Cardiac muscle cell (in vitro differentiated cells and primary cell): ENCODE measurements around the gene JMJD7. TPM values are rescaled to one million over a fixed set of nuclear protein-coding genes. Genes with fewer than 3 reads are reported as not detected.
A peak's percentile ranks its signal among the peaks of the same experiment; 100 is the strongest.
"Not testable (repeated sequence)": the region's sequence is repeated elsewhere in the genome, so short reads cannot be mapped to it uniquely, and the experiment has no call there.

ENCODE experiments used
- DNase-seq, 2 donors: peaks; one replicate each; pipeline versions ENCODE4 v3.0.0 to v3.0.0-alpha.2; 2010 to 2017; ENCODE audit warnings: low read depth in 1 of 2, low spot score in 1 of 2
- H3K27ac ChIP-seq: fragments of 200-600 bp; sonication (generic); 2 replicates; pipeline ENCODE4 v1.5.1; 2016
- H3K27me3 ChIP-seq: fragments of 200-600 bp; sonication (generic); 2 replicates; pipeline ENCODE4 v1.6.0; 2016; ENCODE audit warnings: control low read depth
- H3K36me3 ChIP-seq: fragments of 200-600 bp; sonication (generic); 2 replicates; pipeline ENCODE4 v1.5.1; 2016; ENCODE audit warnings: control low read depth
- H3K4me1 ChIP-seq: fragments of 200-600 bp; sonication (generic); 2 replicates; pipeline ENCODE4 v1.8.1; 2017; ENCODE audit warnings: low read depth, mild to moderate bottlenecking, mixed run types
- H3K4me3 ChIP-seq: fragments of 200-600 bp; sonication (generic); 2 replicates; pipeline ENCODE4 v1.5.1; 2016; ENCODE audit warnings: mild to moderate bottlenecking
- H3K9me3 ChIP-seq: fragments of 200-600 bp; sonication (generic); 2 replicates; pipeline ENCODE4 v1.5.1; 2017; ENCODE audit warnings: low read depth, mild to moderate bottlenecking, control low read depth
- polyA plus RNA-seq: library from polyadenylated mRNA; unstranded; fragments of >200 nt; fragmentation: Nextera tagmentation; extraction: Ambion mirVana; gene quantifications from 2 replicates; pipeline ENCODE4 v1.2.1, GENCODE V29; 2016
- total RNA-seq: library from RNA; depleted of rRNA; stranded (reverse); fragments of >200 nt; gene quantifications from 2 replicates; pipeline ENCODE4 v1.2.3, GENCODE V29; 2016
- TF ChIP-seq, protein P1 (sequence below): IDR thresholded peaks from 2 replicates; pipeline ENCODE4 v1.5.1; 2012; ENCODE audit warnings: low read depth, mild to moderate bottlenecking, low read length

The JMJD7 gene
- total and polyA plus RNA-seq, 2 experiments from 2014 or later: 17.4 to 29.4 TPM

GRCh38 chr15:41828807-41829141, 882 bp downstream of the JMJD7 start:
- no peaks in the 10 kb centered on the region for H3K4me1 ChIP-seq
- peaks cover 2% of the 10 kb centered on the region for H3K36me3 ChIP-seq
- TF ChIP-seq, protein P1, sequence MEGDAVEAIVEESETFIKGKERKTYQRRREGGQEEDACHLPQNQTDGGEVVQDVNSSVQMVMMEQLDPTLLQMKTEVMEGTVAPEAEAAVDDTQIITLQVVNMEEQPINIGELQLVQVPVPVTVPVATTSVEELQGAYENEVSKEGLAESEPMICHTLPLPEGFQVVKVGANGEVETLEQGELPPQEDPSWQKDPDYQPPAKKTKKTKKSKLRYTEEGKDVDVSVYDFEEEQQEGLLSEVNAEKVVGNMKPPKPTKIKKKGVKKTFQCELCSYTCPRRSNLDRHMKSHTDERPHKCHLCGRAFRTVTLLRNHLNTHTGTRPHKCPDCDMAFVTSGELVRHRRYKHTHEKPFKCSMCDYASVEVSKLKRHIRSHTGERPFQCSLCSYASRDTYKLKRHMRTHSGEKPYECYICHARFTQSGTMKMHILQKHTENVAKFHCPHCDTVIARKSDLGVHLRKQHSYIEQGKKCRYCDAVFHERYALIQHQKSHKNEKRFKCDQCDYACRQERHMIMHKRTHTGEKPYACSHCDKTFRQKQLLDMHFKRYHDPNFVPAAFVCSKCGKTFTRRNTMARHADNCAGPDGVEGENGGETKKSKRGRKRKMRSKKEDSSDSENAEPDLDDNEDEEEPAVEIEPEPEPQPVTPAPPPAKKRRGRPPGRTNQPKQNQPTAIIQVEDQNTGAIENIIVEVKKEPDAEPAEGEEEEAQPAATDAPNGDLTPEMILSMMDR: no peak
- no peak overlapping the region for H3K27ac ChIP-seq
- DNase-seq: no peak
- no peaks in the 10 kb centered on the region for H3K27me3 ChIP-seq
- H3K4me3 ChIP-seq: peak overlapping the region; percentile 79
- no peaks in the 10 kb centered on the region for H3K9me3 ChIP-seq

DNA sequence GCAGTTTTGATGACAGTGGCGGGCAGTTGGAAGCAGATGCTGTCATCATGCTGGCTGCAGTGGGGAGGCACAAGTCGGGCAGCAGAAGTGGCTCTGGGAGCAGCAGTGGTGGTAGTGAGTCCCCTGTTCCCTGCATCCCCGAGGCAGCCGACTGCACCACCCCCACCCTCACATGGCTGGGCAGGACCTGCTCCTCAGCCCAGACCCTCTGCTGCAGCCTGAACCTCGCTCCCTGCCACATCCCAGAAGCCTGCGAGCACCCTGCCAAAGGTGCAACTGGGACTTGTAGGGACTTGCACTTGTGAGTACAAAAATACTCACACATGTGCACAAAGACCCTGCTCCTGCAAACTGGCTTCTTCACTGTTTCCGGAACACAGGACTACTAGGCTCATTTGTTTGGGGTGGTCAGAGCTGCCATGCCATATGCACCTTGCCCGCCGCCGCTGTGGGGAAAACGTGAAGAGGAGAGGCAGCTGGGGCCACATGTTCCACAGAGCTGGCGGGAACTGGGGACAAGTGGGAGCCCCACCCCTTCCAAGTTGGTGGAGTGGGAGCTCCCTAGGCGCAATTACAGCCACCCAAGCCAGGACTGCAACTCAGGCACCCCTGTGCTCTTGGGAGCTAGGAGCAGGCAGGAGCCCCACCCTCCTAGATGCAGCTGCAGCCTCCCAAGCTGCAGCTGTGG, 2.2 kb downstream of the JMJD7 start:
- no peak overlapping the region for H3K27ac ChIP-seq
- no peaks in the 10 kb centered on the region for H3K9me3 ChIP-seq
- TF ChIP-seq, protein P1: no peak
- no peaks in the 10 kb centered on the region for H3K36me3 ChIP-seq
- no peak overlapping the region for H3K4me3 ChIP-seq
- H3K4me1 ChIP-seq: no peaks in the 10 kb centered on the region
- no peak for DNase-seq
- no peaks in the 10 kb centered on the region for H3K27me3 ChIP-seq

GRCh38 chr15:41831291-41831690, 3.4 kb downstream of the JMJD7 start:
- H3K27ac ChIP-seq, H3K27me3 ChIP-seq, H3K4me1 ChIP-seq, H3K36me3 ChIP-seq, DNase-seq, H3K9me3 ChIP-seq, H3K4me3 ChIP-seq: not testable (repeated sequence)

GRCh38 chr15:41832208-41832607, 4.3 kb downstream of the JMJD7 start:
- TF ChIP-seq, protein P1: no peak
- Histone ChIP-seq H3K9me3 (no peaks in the 10 kb centered on the region), H3K4me3 (no peak overlapping the region), H3K27ac (no peak overlapping the region), H3K27me3 (no peaks in the 10 kb centered on the region), H3K36me3 (no peaks in the 10 kb centered on the region), H3K4me1 (no peaks in the 10 kb centered on the region)
- DNase-seq: no peak

DNA sequence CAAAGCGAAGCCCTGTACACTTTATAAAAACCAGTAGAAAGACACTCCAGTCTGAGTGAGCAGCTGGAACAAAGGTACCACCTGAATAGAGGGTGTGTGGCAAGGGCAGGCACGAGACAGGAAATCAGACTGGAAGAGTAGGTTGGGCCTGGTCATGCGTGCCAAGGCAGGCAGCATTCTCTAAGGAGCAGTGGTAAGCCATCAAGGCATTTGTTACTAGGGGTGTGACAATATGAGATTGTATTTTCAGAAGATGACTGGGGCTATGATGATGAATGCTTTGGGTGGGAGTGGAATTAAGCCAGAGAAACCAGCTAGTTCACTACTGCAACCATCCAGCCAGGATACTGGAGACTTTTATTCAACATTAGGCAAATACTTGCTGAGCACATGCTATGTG, 5.0 kb downstream of the JMJD7 start:
- no peak overlapping the region for H3K4me3 ChIP-seq
- H3K27me3 ChIP-seq: no peaks in the 10 kb centered on the region
- H3K36me3 ChIP-seq: no peaks in the 10 kb centered on the region
- DNase-seq: no peak
- TF ChIP-seq, protein P1: no peak
- no peaks in the 10 kb centered on the region for H3K9me3 ChIP-seq
- no peak overlapping the region for H3K27ac ChIP-seq
- no peaks in the 10 kb centered on the region for H3K4me1 ChIP-seq

DNA sequence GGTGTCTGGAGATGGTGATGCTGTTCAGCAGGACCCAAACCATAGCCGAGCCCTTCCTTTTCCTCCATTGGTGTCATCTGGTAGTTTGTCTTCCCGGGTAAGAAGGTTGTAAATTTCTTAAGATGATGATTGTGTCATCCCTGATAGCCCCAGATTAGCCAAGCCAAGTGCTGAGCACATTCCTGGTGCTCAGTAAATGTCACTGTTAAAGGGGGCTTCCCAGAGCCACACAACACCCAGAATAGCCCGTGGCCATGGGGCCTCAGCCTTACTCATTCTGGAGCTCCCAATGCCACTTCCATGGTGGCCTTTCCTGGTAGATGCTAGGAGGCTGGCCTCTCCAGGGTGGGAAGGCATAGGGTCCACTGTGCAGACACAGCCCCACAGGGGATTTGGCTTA, 6.2 kb downstream of the JMJD7 start:
- Histone ChIP-seq H3K4me1 (no peaks in the 10 kb centered on the region), H3K27ac (no peak overlapping the region), H3K4me3 (no peak overlapping the region), H3K36me3 (no peaks in the 10 kb centered on the region), H3K9me3 (no peaks in the 10 kb centered on the region), H3K27me3 (no peaks in the 10 kb centered on the region)
- no peak for DNase-seq
- TF ChIP-seq, protein P1: no peak
